LNCAP (cell line): ENCODE measurements around the gene DLG1.

Experiments
- CTCF ChIP-seq: fragments of 450-650 bp; IDR thresholded peaks from 2 replicates; pipeline ENCODE4 v1.5.1; 2017; ENCODE audit warnings: mild to moderate bottlenecking

DLG1 gene

GRCh38 chr3:197216169-197216860 lies 82.1 kb downstream of the DLG1 start:
- no peak for TF ChIP-seq CTCF

- no peak for TF ChIP-seq CTCF
Measured at GRCh38 chr3:197212290-197212689, 86.1 kb downstream of the DLG1 start.

- no peak for TF ChIP-seq CTCF
Measured at GRCh38 chr3:197209366-197210260, 88.8 kb downstream of the DLG1 start.

GRCh38 chr3:197206913-197207312 lies 91.5 kb downstream of the DLG1 start:
- no peak for TF ChIP-seq CTCF

- TF ChIP-seq CTCF: no peak
Measured at GRCh38 chr3:197205675-197206074, 92.7 kb downstream of the DLG1 start.

GRCh38 chr3:197205265-197205664 lies 93.1 kb downstream of the DLG1 start:
- TF ChIP-seq CTCF: no peak

GRCh38 chr3:197204736-197205135 lies 93.7 kb downstream of the DLG1 start:
- no peak for TF ChIP-seq CTCF
